GM19467 (cell line): ENCODE measurements around the gene HSD11B1.
"Not testable (repeated sequence)": the region's sequence is repeated elsewhere in the genome, so short reads cannot be mapped to it uniquely, and the experiment has no call there.

Experiments used
- ATAC-seq: cut with Tn5 transposase; IDR thresholded peaks from one replicate; pipeline ENCODE4 v1.9.1; 2021; ENCODE audit warnings: mild to moderate bottlenecking, moderate library complexity; ENCODE audit not compliant: unreplicated experiment

Gene HSD11B1

GRCh38 chr1:209689477-209689876 lies 15.2 kb upstream of the HSD11B1 start:
- no peak for ATAC-seq

DNA sequence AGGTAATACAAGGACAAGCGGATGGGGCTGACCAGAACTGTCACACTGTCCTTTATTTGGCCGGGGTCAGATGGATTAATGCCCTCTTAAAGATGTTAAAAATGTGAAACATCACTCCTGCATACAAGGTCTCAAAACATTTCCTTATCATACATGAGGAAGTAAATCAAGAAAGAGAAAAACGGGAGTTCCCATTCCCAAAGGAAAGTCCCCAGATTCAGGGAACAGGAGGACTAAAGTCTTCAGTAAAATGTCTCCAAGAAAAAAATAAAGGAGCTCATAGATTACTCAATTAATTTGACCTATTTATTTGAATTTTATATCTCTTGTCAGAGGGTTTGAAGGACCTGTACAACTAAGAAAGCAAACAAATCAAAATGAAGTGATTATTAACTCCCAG lies 13.4 kb upstream of the HSD11B1 start:
- no peak for ATAC-seq

DNA sequence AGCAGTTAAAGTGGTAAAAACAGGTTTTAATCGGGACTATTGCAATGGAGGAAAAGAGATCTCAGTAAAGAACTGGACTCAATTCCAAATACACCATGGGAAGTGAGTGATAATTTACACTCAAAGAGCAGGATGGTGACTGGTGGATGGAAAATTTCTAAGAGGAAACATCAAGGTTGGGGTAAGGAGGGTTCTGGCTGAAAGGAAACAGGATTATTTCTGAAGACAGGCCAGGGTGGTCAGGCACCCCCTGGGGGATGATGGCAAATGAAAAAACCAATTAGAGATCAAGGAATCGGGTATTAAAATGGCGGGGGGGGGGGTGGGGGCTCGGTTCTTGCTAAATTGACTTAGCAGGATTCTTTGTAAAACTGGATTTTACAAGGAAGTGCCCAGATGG lies 12.3 kb upstream of the HSD11B1 start:
- no peak for ATAC-seq

DNA sequence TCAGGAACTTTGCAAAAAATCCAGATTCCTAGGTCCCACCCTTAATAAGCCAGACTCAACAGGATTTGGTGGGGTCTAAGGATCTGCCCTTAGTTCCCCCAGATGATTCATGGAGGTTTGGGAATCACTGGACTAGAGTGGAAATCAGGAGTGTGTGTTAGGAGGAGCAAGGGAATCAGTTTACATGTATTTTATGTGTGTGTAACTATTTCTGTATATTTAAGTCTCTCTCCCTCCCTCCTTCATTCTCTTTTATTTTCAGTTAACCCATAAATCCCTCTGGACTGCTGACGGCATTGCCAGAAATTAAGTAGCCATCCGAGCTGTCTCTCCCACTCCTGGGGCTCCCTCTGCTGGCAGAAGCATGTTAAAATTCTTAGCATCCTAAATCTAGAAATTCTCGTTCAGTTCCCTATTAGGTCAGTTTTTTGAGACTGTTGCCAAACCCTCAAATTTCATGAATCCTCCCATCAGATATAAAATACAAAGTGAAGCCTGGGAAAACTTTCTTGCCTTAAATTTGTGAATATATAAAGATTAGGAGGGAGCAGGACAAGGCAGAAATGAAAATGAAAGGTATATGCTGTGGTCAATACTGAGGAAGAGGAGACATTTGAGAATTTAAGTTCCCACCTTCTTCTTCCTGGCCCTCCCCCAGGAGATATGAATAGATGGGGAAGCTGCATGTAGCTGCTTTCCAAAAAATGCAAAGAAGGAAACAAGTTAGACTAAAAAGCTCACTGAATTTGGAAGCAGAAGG lies 11.7 kb upstream of the HSD11B1 start:
- ATAC-seq = no peak

- no peak for ATAC-seq
Observed at GRCh38 chr1:209696673-209697072, 8.0 kb upstream of the HSD11B1 start.

GRCh38 chr1:209697126-209697525 lies 7.5 kb upstream of the HSD11B1 start:
- ATAC-seq = no peak

- not testable (repeated sequence) for ATAC-seq
Observed at GRCh38 chr1:209700686-209701085, 4.0 kb upstream of the HSD11B1 start.

DNA sequence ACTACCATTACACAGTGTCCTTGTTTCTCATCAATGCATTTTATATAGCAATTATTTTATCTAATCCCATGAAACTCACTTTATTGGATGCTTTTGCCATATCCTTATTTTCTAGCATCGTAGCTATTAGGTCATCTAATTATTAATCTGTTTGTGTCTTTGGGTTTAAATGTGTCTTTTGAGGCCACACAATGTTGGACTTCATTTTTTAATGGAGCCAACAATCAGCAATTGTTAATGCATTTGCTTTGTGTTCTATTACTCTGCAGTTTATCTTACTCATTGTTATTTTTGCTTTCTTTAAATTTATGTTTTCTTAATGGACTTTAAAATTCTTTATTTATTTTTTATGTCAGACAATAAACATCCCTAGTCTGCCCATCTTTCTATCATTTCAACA lies 1.8 kb upstream of the HSD11B1 start:
- no peak for ATAC-seq

DNA sequence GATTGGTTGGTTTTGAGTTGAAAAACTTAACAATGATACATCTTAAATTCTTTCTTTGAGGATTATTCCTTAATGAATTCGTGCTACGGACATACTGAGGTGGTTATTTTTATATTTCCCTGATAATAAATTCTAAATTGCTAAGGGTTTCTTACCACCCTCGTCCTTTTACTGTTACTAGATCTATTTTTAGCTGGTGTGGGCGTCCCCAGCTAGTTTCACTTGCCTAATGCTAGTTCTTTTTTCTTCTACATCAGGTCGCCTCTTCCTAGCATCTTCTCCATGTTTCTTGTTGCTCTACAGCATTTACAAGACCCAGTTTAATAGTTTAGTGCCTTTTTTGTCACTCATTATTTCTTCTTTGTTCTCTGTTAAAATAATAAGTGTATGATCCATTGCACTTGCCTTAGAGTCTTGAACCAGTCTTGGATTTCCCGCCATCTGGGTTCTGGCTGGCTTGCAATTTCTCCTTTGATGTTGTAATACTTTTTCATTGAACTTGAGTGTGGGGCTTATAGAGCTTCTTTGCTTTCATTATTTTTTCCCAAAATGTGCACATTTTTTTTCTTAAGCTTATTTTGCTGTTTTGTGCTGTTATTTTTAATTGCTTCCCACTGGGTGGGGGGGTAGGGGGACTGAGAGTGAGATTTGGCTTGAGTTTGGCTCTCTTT lies 677 bp upstream of the HSD11B1 start:
- ATAC-seq = no peak

DNA sequence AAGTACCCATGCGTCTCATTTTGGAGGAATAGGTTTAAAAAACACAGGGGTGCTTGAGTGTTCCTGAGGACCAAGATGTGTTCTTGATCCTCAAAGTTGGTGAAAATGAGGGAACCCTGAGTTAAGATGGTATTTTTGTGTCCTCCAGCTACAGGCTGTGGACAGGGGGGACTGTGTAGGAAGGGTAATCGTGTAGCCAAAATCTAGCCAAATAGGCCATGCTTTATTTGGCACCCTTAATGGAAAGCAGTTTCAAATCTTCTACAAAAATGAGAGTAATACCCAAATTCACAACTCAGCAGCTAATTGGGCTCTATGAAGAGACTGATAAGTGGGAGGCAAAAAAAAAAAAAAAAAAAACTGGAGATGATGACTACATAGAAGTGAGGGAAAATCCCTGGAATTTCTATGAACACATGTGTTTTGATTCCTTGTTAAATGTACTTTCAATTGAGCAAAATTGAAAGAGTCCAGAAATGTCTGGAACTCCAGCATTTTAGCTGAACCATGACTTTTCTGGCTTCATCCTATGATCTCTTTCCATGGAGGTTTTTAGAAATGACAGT lies 470 bp downstream of the HSD11B1 start:
- ATAC-seq = no peak

- ATAC-seq = no peak
Observed at GRCh38 chr1:209706622-209707021, 2.0 kb downstream of the HSD11B1 start.

- ATAC-seq = no peak
Observed at GRCh38 chr1:209707308-209707707, 2.7 kb downstream of the HSD11B1 start.

- ATAC-seq = no peak
Observed at GRCh38 chr1:209708297-209708696, 3.7 kb downstream of the HSD11B1 start.

GRCh38 chr1:209710093-209710492 lies 5.4 kb downstream of the HSD11B1 start:
- ATAC-seq = no peak

DNA sequence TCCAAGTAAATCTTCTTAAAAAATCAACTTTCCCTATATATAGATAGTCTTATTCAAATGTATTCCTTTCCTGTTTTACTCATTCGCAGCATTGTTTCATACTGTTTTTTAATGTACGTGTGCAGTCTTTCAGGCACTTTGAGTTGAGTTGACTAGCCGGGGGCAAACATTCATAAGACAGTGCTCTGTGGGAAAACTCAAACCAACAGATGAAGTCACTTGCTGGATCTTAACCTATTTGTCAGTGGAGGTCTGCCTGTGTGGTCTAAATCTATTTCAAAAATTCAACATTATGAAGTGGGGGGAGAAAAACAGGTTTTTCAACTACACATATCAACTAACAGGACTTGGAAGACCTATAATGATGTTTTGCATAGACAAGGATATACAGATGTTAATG lies 6.2 kb downstream of the HSD11B1 start:
- no peak for ATAC-seq

DNA sequence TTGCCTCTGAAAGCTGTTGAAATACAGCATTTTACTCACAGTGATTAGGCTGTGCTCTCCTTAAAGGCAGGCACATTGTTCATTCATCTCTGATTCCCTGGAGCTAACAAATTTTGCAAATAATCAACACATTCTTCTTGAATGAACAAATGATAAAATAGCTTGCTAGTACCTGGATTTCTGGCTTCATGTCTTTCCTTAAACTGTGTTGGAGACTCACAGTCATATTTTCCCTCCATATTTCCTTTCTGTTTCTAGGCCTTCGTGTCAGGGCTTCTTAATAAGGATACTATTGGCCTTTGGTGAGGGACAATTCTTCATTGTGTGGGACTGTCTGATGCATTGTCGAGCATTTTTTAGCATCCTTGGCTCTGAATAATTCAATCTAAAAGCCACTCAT lies 9.7 kb downstream of the HSD11B1 start:
- no peak for ATAC-seq

GRCh38 chr1:209715314-209715713 lies 10.7 kb downstream of the HSD11B1 start:
- ATAC-seq = no peak

GRCh38 chr1:209717818-209718217 lies 13.2 kb downstream of the HSD11B1 start:
- ATAC-seq = no peak

DNA sequence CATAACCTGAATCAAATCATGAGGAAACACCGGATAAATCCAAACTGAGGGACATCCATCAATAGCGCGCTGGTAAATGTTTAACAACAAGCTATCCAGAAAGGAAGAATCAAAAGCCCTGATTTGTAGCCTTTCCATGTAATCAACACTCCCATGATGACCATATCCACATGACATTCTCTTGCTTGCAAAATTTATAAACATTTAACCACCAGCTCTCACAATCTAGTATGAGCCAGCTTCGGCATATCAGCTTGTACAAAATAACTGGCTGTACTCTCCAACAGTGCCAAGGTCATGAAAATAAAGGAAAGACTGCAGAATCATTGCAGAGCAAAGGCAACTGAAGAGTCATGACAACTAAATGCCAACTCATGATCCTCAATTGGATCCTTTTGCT lies 15.7 kb downstream of the HSD11B1 start:
- no peak for ATAC-seq

DNA sequence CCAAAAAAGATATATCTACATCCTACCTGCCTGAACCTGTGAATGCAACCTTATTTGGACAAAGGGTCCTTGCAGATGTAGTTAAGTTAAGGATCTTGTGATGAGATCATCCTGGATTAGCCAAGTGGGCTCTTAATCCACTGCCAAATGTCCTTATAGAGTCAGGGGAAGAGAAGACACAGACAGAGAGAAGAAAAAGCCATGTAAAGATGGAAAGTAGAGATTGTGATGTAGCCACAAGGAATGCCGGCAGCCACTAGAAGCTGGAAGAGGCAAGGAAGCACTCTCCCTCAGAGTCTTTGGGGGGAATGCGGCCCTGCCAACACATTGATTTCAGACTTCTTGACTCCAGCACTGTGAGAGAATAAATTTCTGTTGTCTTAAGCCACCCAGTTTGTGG lies 16.2 kb downstream of the HSD11B1 start:
- ATAC-seq = no peak

DNA sequence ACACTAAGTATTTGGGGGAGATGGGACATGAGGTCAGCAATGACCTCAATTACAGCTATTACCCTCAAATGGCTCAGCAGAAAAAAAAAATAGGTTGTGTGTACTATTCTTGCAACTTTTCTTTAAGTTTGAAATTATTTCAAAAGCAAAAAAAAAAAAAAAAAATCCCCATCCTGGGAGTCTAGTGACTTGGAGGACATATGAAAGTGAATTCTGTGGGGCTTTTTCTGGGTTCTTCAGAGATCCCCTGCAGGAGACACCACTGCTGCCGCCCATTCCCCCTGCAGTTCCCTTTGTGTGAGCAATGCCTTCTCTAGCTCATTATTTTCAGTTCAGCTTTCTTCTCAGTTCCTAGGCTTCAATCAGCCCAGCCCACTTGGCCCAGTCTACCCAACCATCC lies 16.7 kb downstream of the HSD11B1 start:
- no peak for ATAC-seq

DNA sequence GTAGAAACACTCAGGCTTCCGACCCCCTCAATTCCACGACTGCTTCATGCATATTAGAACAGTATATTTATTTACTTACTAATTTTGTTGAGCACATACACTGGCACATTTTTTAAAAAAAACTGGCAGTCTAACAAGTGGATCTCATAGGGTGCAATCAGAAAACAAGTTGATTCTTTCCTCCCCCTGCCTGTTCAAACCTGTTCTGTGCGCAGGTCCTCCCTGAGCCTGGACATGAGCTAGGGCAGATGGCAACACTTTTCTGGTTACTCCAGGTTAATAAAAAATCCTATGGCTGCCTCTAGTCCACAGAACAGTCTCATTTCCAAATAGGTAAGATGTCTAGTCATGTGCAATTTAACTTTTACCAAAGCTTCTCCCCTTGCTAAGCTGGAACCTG lies 18.6 kb downstream of the HSD11B1 start:
- ATAC-seq = no peak
